Right lobe of liver (tissue), 4 donors: ENCODE data around the gene CDH18.

Source experiments
- CTCF ChIP-seq, 4 donors: fragments of 200-600 bp in 3 of 4; fragments of 450-650 bp in 1 of 4; IDR thresholded peaks; one replicate each; pipeline versions ENCODE4 v1.5.1 to v1.8.0; 2016 to 2022; ENCODE audit warnings: antibody characterized with exemption in 4 of 4, mild to moderate bottlenecking in 2 of 4
- POLR2A ChIP-seq: fragments of 450-650 bp; IDR thresholded peaks from one replicate; pipeline ENCODE4 v1.6.1; 2017; ENCODE audit warnings: antibody characterized with exemption, mild to moderate bottlenecking
- donor health status: DM: no; HTN: no; CAD: no.
- donor health status: DM: no; HTN: no; CAD: no.
- donor health status: DM: no; HTN: yes; CAD: no.

- no peak for TF ChIP-seq CTCF (IDR thresholded peaks at IDR 0.05)
- no peak for TF ChIP-seq POLR2A
Observed at GRCh38 chr5:19568004-19568403, 420.0 kb downstream of the CDH18 start.
